Esophagus muscularis mucosa (tissue), 4 donors: ENCODE data around the gene WBP11. TPM values are rescaled to one million over a fixed set of nuclear protein-coding genes. Genes with fewer than 3 reads are reported as not detected.
A peak's percentile ranks its signal among the peaks of the same experiment; 100 is the strongest.

Experiments
- DNase-seq: peaks from one replicate; pipeline ENCODE4 v3.0.0-alpha.2; 2017; ENCODE audit errors: extremely low spot score
- H3K27ac ChIP-seq, 4 donors: fragments of 200-600 bp; sonication (generic); replicated peaks in 1 of 4; 1 replicate in 3 of 4; 2 replicates in 1 of 4; pipeline ENCODE4 v1.5.1; 2016 to 2019; ENCODE audit warnings: mild to moderate bottlenecking in 1 of 4
- H3K27me3 ChIP-seq, 4 donors: fragments of 200-600 bp; sonication (generic); one replicate each; pipeline versions ENCODE4 v1.5.1 to v1.6.0; 2016 to 2019
- H3K36me3 ChIP-seq, 4 donors: fragments of 200-600 bp; sonication (generic); one replicate each; pipeline ENCODE4 v1.5.1; 2016 to 2019
- H3K4me1 ChIP-seq, 4 donors: fragments of 200-600 bp; sonication (generic); one replicate each; pipeline ENCODE4 v1.5.1; 2016 to 2019
- H3K4me3 ChIP-seq, 4 donors: fragments of 200-600 bp; sonication (generic); 1 replicate in 2 of 4; 2 replicates in 2 of 4; pipeline ENCODE4 v1.5.1; 2016 to 2019; ENCODE audit warnings: mild to moderate bottlenecking in 4 of 4, moderate library complexity in 1 of 4
- H3K9me3 ChIP-seq, 4 donors: fragments of 200-600 bp; sonication (generic); 1 replicate in 3 of 4; 2 replicates in 1 of 4; pipeline ENCODE4 v1.5.1; 2016 to 2019
- EP300 ChIP-seq: sonication (generic); formaldehyde crosslinking; IDR thresholded peaks from one replicate; pipeline ENCODE4 v1.6.1; 2017; ENCODE audit warnings: antibody characterized with exemption
- POLR2A ChIP-seq: fragments of 450-650 bp; IDR thresholded peaks from one replicate; pipeline ENCODE4 v1.6.1; 2017; ENCODE audit warnings: antibody characterized with exemption, moderate library complexity, mild to moderate bottlenecking, low read depth
- POLR2AphosphoS5 ChIP-seq, 2 donors: sonication (generic); formaldehyde crosslinking; IDR thresholded peaks; one replicate each; pipeline ENCODE4 v1.6.1; 2017; ENCODE audit warnings: antibody characterized with exemption in 2 of 2
- WGBS: methylation state at CpG from one replicate; pipeline ENCODE4 v1.1.5; 2018; 5-methylcytosine and 5-hydroxymethylcytosine counted together
- intact Hi-C: fragments of 100-400 bp; cut with DNase I; formaldehyde crosslinking; loops from one replicate; pipeline ENCODE4 v1.15.1; 2023
- total RNA-seq, 4 donors: library from RNA; depleted of rRNA; stranded (reverse); fragments of >200 nt; gene quantifications; one replicate each; pipeline versions ENCODE4 v1.1.0 to v1.2.1, GENCODE V29; 2016
- TF ChIP-seq, protein P1 (sequence below), 3 experiments: fragments of 200-600 bp in 2 of 3; fragments of 450-650 bp in 1 of 3; sonication (generic) in 2 of 3; IDR thresholded peaks; one replicate each; pipeline ENCODE4 v1.5.1; 2017 to 2019; ENCODE audit warnings: antibody characterized with exemption in 3 of 3, mild to moderate bottlenecking in 2 of 3, moderate library complexity in 1 of 3

The WBP11 gene
- total RNA-seq, 4 donors from 2014 or later, result 18.2 to 25.7 (median 19.1) TPM

- TF ChIP-seq, protein P1, sequence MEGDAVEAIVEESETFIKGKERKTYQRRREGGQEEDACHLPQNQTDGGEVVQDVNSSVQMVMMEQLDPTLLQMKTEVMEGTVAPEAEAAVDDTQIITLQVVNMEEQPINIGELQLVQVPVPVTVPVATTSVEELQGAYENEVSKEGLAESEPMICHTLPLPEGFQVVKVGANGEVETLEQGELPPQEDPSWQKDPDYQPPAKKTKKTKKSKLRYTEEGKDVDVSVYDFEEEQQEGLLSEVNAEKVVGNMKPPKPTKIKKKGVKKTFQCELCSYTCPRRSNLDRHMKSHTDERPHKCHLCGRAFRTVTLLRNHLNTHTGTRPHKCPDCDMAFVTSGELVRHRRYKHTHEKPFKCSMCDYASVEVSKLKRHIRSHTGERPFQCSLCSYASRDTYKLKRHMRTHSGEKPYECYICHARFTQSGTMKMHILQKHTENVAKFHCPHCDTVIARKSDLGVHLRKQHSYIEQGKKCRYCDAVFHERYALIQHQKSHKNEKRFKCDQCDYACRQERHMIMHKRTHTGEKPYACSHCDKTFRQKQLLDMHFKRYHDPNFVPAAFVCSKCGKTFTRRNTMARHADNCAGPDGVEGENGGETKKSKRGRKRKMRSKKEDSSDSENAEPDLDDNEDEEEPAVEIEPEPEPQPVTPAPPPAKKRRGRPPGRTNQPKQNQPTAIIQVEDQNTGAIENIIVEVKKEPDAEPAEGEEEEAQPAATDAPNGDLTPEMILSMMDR (IDR thresholded peaks at IDR 0.05), result no peak
- TF ChIP-seq POLR2AphosphoS5 (IDR thresholded peaks at IDR 0.05) (no peak), POLR2A (no peak), EP300 (no peak)
- Histone ChIP-seq H3K4me3 (peak overlapping the region; percentile 82 to 96 (median 85)), H3K9me3 (no peaks in the 10 kb centered on the region), H3K4me1 (peaks cover 13 to 24% (median 22%) of the 10 kb centered on the region in 4 donors), H3K27ac (peak overlapping the region in 3 of 4 donors; percentile 91 to 96 (median 91)), H3K36me3 (peaks cover 5 to 31% (median 21%) of the 10 kb centered on the region in 4 donors), H3K27me3 (no peaks in the 10 kb centered on the region)
- intact Hi-C loops, result loop anchor here (5.0 kb wide), 1 partner anchor 35 kb away; no protein-coding TSS in a partner anchor
- WGBS, result 59% methylated on average over 4 of the region's 4 CpGs
- DNase-seq, result no peak
Measured at GRCh38 chr12:14802247-14802646, 1.0 kb downstream of the WBP11 start.

GRCh38 chr12:14795028-14795448 lies 8.2 kb downstream of the WBP11 start:
- intact Hi-C loops, result no loop called here
- H3K4me1 ChIP-seq, result no peaks in the 10 kb centered on the region
- peaks cover 45 to 100% (median 88%) of the 10 kb centered on the region in 4 donors for H3K36me3 ChIP-seq
- H3K27me3 ChIP-seq, result no peaks in the 10 kb centered on the region
- WGBS, result 70% methylated on average over 4 of the region's 4 CpGs
- H3K9me3 ChIP-seq, result no peaks in the 10 kb centered on the region
- H3K27ac ChIP-seq, result no peak overlapping the region
- no peak for TF ChIP-seq POLR2AphosphoS5 (IDR thresholded peaks at IDR 0.05)
- TF ChIP-seq POLR2A, result no peak
- TF ChIP-seq EP300, result no peak
- TF ChIP-seq, protein P1 (IDR thresholded peaks at IDR 0.05), result no peak
- no peak for DNase-seq
- no peak overlapping the region for H3K4me3 ChIP-seq

DNA sequence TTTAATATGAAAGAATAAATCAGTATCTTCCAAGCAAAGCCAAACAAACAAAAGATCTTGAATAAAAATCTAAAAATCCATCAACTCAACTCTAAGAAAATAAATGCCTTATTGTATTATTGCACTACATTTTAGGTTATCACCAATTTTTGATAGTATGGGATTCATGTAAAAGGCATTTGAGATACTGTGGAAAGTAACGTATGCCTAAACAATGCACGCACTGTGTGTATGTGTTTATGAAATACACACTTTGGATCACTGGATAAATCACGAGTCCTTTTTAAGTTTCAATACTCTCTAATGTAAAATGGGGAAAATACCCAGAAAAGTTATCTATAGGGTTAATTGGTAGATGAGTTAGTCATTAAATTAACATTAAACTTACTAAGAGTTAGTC lies 17.7 kb downstream of the WBP11 start:
- Histone ChIP-seq H3K4me1 (no peaks in the 10 kb centered on the region), H3K4me3 (no peak overlapping the region), H3K27me3 (no peaks in the 10 kb centered on the region), H3K9me3 (no peaks in the 10 kb centered on the region), H3K36me3 (peaks cover 35 to 64% (median 54%) of the 10 kb centered on the region in 4 donors), H3K27ac (no peak overlapping the region)
- intact Hi-C loops, result no loop called here
- 86% methylated on average over 3 of the region's 3 CpGs for WGBS
- TF ChIP-seq POLR2AphosphoS5 (IDR thresholded peaks at IDR 0.05) (no peak), POLR2A (no peak), EP300 (no peak)
- TF ChIP-seq, protein P1 (IDR thresholded peaks at IDR 0.05), result no peak
- no peak for DNase-seq

GRCh38 chr12:14784471-14784870 lies 18.8 kb downstream of the WBP11 start:
- 98% methylated on average over 2 of the region's 2 CpGs for WGBS
- H3K36me3 ChIP-seq, result peaks cover 25 to 53% (median 43%) of the 10 kb centered on the region in 4 donors
- intact Hi-C loops, result no loop called here

More at GRCh38 chr12:14784471-14784870, 18.8 kb downstream of the WBP11 start:
- no peak for DNase-seq
- Histone ChIP-seq H3K27me3 (no peaks in the 10 kb centered on the region), H3K9me3 (no peaks in the 10 kb centered on the region), H3K27ac (no peak overlapping the region), H3K4me3 (no peak overlapping the region), H3K4me1 (no peaks in the 10 kb centered on the region)
- no peak for TF ChIP-seq EP300
- TF ChIP-seq, protein P1 (IDR thresholded peaks at IDR 0.05), result no peak
- TF ChIP-seq POLR2AphosphoS5 (IDR thresholded peaks at IDR 0.05), result no peak
- TF ChIP-seq POLR2A, result no peak
